CD4-positive, alpha-beta T cell treated with Interleukin-15 for 4 hours (primary cell): Measurements from ENCODE around the gene RNF213.
"Not testable (repeated sequence)": the region's sequence is repeated elsewhere in the genome, so short reads cannot be mapped to it uniquely, and the experiment has no call there.

ENCODE experiments used
- DNase-seq: peaks from one replicate; pipeline ENCODE4 v3.0.0-alpha.2; 2020; ENCODE audit warnings: low spot score

Gene RNF213

GRCh38 chr17:80252871-80253270 is 7.8 kb upstream of the RNF213 start:
- DNase-seq: peak; percentile 88

GRCh38 chr17:80253631-80254395 is 6.8 kb upstream of the RNF213 start:
- no peak for DNase-seq

- peak; percentile 93 for DNase-seq
Measured at GRCh38 chr17:80254396-80255251, 6.0 kb upstream of the RNF213 start.

GRCh38 chr17:80256034-80256350 is 4.7 kb upstream of the RNF213 start:
- DNase-seq: no peak

GRCh38 chr17:80257716-80258213 is 2.9 kb upstream of the RNF213 start:
- DNase-seq: no peak

GRCh38 chr17:80258296-80258695 is 2.4 kb upstream of the RNF213 start:
- not testable (repeated sequence) for DNase-seq

- DNase-seq: no peak
Measured at GRCh38 chr17:80259457-80260068, 1.1 kb upstream of the RNF213 start.

GRCh38 chr17:80260069-80260535 is 550 bp upstream of the RNF213 start:
- peak; percentile 80 for DNase-seq

GRCh38 chr17:80261159-80261894 is 675 bp downstream of the RNF213 start:
- DNase-seq: peak; percentile 78

GRCh38 chr17:80261895-80262279 is 1.2 kb downstream of the RNF213 start:
- DNase-seq: no peak

- no peak for DNase-seq
Measured at GRCh38 chr17:80262291-80262690, 1.6 kb downstream of the RNF213 start.

GRCh38 chr17:80262775-80263244 is 2.2 kb downstream of the RNF213 start:
- DNase-seq: no peak

GRCh38 chr17:80263253-80264204 is 2.9 kb downstream of the RNF213 start:
- peak; percentile 88 for DNase-seq

GRCh38 chr17:80264205-80265075 is 3.8 kb downstream of the RNF213 start:
- DNase-seq: peak; percentile 50

- DNase-seq: peak; percentile 71
Measured at GRCh38 chr17:80265205-80266068, 4.8 kb downstream of the RNF213 start.

- no peak for DNase-seq
Measured at GRCh38 chr17:80267391-80267790, 6.7 kb downstream of the RNF213 start.

- DNase-seq: no peak
Measured at GRCh38 chr17:80268427-80268826, 7.8 kb downstream of the RNF213 start.

- DNase-seq: no peak
Measured at GRCh38 chr17:80269405-80269807, 8.8 kb downstream of the RNF213 start.

- no peak for DNase-seq
Measured at GRCh38 chr17:80270104-80270503, 9.5 kb downstream of the RNF213 start.
